Upper lobe of right lung (tissue), 1 donor: ENCODE results near the gene SLC16A1. TPM values are rescaled to one million over a fixed set of nuclear protein-coding genes. Genes with fewer than 3 reads are reported as not detected.

Experiments
- ATAC-seq: fragments of 200-7000 bp; cut with Tn5 transposase; one replicate; pipeline ENCODE4 v1.9.1; 2020; ENCODE audit warnings: mild to moderate bottlenecking, moderate library complexity
- DNase-seq: peaks from one replicate; pipeline ENCODE4 v3.0.0-alpha.2; 2020
- H3K27ac ChIP-seq: fragments of 200-600 bp; one replicate; pipeline ENCODE4 v1.8.0; 2022
- H3K27me3 ChIP-seq: fragments of 200-600 bp; one replicate; pipeline ENCODE4 v1.8.0; 2022; ENCODE audit warnings: mild to moderate bottlenecking
- H3K36me3 ChIP-seq: fragments of 200-600 bp; one replicate; pipeline ENCODE4 v1.8.0; 2022
- H3K4me1 ChIP-seq: fragments of 200-600 bp; one replicate; pipeline ENCODE4 v1.8.0; 2022
- H3K4me3 ChIP-seq: fragments of 200-600 bp; one replicate; pipeline ENCODE4 v1.8.0; 2022; ENCODE audit warnings: mild to moderate bottlenecking
- H3K9me3 ChIP-seq: fragments of 200-600 bp; one replicate; pipeline ENCODE4 v1.8.0; 2022
- CTCF ChIP-seq: fragments of 200-600 bp; IDR thresholded peaks from one replicate; pipeline ENCODE4 v1.8.0; 2022; ENCODE audit warnings: antibody characterized with exemption
- intact Hi-C: fragments of 100-400 bp; cut with DNase I; formaldehyde crosslinking; loops from one replicate; pipeline ENCODE4 v1.11.0; 2022
- total RNA-seq: library from RNA; stranded (reverse); fragmentation: NEBNext Ultra II Directional; extraction: Animal tissue kit (Norgen Biotek cat#: 25700); gene quantifications from one replicate; pipeline ENCODE4 v1.2.1, GENCODE V29; 2021
- donor health status: DM: no; HTN: yes; CAD: no; lungs with severe emphysema.

The SLC16A1 gene
- total RNA-seq, 1 donor from 2014 or later = 8.6 TPM

DNA sequence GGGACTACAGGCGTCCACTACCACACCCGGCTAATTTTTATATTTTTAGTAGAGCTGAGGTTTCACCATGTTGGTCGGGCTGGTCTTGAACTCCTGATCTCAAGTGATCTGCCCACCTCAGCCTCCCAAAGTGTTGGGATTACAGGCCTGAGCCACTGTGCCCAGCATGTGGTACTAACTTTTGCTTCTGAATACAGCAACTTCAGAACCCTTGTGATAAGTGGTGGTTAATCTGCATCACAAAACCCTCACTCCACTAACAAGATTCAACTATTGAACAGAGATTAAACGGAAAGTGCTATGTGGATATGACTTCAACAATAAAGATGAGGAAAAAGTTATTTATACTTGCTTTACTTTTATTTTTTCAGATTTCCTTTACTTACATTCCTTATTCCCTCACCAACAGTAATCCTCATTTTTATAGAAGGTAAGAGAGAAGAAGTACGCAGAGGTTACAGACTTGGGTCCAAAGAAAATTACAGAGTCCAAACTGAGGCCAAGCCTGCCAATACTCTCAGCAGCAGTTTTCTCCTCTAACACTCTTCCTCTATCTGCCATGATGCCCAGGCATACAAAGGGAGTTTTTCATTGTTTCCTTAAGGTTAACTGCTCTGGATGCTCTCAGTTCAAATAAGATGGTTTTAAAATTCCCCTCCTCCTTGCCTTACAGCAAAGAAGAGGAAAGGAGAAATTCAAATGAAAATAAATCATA is 44.3 kb downstream of the SLC16A1 start:
- ATAC-seq (no peak), DNase-seq (no peak)
- H3K4me3 ChIP-seq = no peak overlapping the region
- intact Hi-C loops = no loop called here
- H3K27ac ChIP-seq = no peak overlapping the region
- TF ChIP-seq CTCF = no peak
- H3K27me3 ChIP-seq = no peaks in the 10 kb centered on the region
- H3K4me1 ChIP-seq = no peaks in the 10 kb centered on the region
- H3K9me3 ChIP-seq = no peaks in the 10 kb centered on the region
- no peaks in the 10 kb centered on the region for H3K36me3 ChIP-seq

DNA sequence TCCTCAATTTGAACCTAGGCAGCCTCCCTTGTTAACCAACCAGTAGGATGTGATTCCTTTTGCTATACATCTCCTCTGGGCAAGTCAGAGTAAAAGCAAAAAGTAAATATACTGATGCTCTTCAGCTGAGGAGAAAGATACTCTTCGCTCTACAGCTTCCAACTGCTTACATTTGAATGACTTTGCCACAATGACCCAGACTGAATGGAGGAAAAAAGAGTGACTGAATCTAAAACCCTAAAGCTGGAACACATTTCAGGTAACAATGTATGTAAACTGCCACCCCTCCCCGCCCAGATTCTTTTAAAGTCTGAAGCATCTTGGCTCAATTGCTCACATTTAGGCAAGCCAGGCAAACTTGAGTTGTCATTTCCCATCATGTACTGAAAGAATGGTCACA is 46.1 kb downstream of the SLC16A1 start:
- Histone ChIP-seq H3K4me3 (no peak overlapping the region), H3K36me3 (no peaks in the 10 kb centered on the region), H3K9me3 (no peaks in the 10 kb centered on the region), H3K27me3 (no peaks in the 10 kb centered on the region), H3K4me1 (peaks cover 12% of the 10 kb centered on the region), H3K27ac (no peak overlapping the region)
- no peak for DNase-seq
- no peak for ATAC-seq
- TF ChIP-seq CTCF = no peak
- intact Hi-C loops = no loop called here

DNA sequence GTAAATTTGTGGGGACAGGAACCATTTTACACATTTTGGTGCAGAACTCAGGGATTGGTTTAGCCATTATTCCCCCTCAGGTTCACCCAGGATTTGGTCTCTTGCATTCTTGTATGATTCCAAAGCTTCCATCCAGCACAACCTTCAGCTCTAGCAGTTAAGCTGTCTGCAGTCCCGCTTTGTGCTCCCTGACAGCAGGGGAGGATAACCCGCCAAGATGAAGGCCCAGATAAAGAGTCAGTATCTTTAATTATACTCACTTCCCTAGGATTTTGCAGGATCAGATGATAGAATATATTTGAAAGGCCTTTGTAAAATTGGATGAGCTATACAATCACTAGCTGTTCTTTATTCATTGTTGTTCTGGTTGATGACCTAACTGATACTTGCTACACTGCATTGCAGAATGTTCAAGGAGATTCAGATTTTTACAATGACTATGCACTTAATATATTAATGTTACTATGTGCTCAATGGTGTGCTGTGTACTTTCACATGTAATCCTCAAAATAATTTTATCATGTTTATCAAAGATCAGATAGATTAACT is 49.8 kb downstream of the SLC16A1 start:
- ATAC-seq = no peak
- Histone ChIP-seq H3K9me3 (no peaks in the 10 kb centered on the region), H3K4me3 (no peak overlapping the region), H3K36me3 (no peaks in the 10 kb centered on the region), H3K27ac (no peak overlapping the region), H3K27me3 (no peaks in the 10 kb centered on the region), H3K4me1 (peaks cover 14% of the 10 kb centered on the region)
- no peak for TF ChIP-seq CTCF
- intact Hi-C loops = no loop called here
- no peak for DNase-seq

GRCh38 chr1:112905395-112906149 is 50.4 kb downstream of the SLC16A1 start:
- no peak overlapping the region for H3K27ac ChIP-seq

GRCh38 chr1:112904831-112905261 is 51.1 kb downstream of the SLC16A1 start:
- Histone ChIP-seq H3K27ac (no peak overlapping the region), H3K4me3 (no peak overlapping the region), H3K9me3 (no peaks in the 10 kb centered on the region), H3K36me3 (no peaks in the 10 kb centered on the region), H3K4me1 (peaks cover 14% of the 10 kb centered on the region), H3K27me3 (no peaks in the 10 kb centered on the region)
- no peak for TF ChIP-seq CTCF
- intact Hi-C loops = no loop called here
- ATAC-seq (peak; percentile 96), DNase-seq (peak; percentile 73)

More at GRCh38 chr1:112905395-112906149, 50.4 kb downstream of the SLC16A1 start:
- intact Hi-C loops = no loop called here
- DNase-seq = no peak
- H3K36me3 ChIP-seq = no peaks in the 10 kb centered on the region
- no peak overlapping the region for H3K4me3 ChIP-seq
- no peak for TF ChIP-seq CTCF
- peaks cover 14% of the 10 kb centered on the region for H3K4me1 ChIP-seq
- no peaks in the 10 kb centered on the region for H3K27me3 ChIP-seq
- no peaks in the 10 kb centered on the region for H3K9me3 ChIP-seq
- peak; percentile 13 for ATAC-seq
